ENCODE data around the gene ZNF324B.

The ZNF324B gene

GRCh38 chr19:58476498-58477015, 25.1 kb downstream of the ZNF324B start:
- Histone ChIP-seq H3K9me3 (ENCODE audit: control insufficient read depth, insufficient read depth, low read depth, low read length) (no peaks in the 10 kb centered on the region), H3K4me1 (ENCODE audit: control insufficient read depth, insufficient read depth, low read length) (peaks cover 7% of the 10 kb centered on the region; the same call in 1 of the 2 replicates), H3K36me3 (ENCODE audit: control insufficient read depth in 2 of 2, insufficient read depth in 1 of 2, low read length in 2 of 2) (peaks cover 13 to 61% of the 10 kb centered on the region in 2 experiments), H3K4me3 (ENCODE audit: low read depth, low read length) (peak overlapping the region; percentile 75), H3K27ac (ENCODE audit: extremely low read depth, low read depth, low read length) (peak overlapping the region; percentile 69)
- ChIA-PET CTCF (interaction anchor here (2.2 kb wide), 1 partner anchor 43 kb away, joined by 6 read pairs; the partner anchor contains the start of gene ZBTB45), POLR2A (interaction anchor here (1.0 to 2.2 kb wide), 4 partner anchors 43 to 114 kb away, joined by 4 to 11 read pairs (median 7); partner anchors contain the start of genes TRIM28, ZBTB45, ZNF497 and ZNF584)
- TF ChIP-seq SCRT1 (tag by site-specific recombination; IDR thresholded peaks at IDR 0.05; ENCODE audit: borderline replicate concordance) (no peak), ZNF639 (tag by site-specific recombination; IDR thresholded peaks at IDR 0.05) (no peak), ZNF521 (tag by site-specific recombination; IDR thresholded peaks at IDR 0.05) (no peak), ZSCAN23 (tag by site-specific recombination; IDR thresholded peaks at IDR 0.05) (no peak), MEIS1 (CRISPR knock-in tag; IDR thresholded peaks at IDR 0.05; ENCODE audit: borderline replicate concordance) (no peak), INSM2 (tag by site-specific recombination; IDR thresholded peaks at IDR 0.05) (no peak), GLIS1 (tag by site-specific recombination; IDR thresholded peaks at IDR 0.05) (no peak), KLF16 (tag by site-specific recombination; IDR thresholded peaks at IDR 0.05) (no peak), ZNF433 (tag by site-specific recombination; IDR thresholded peaks at IDR 0.05; ENCODE audit: low read depth) (no peak), ZNF629 (tag by site-specific recombination; IDR thresholded peaks at IDR 0.05) (no peak), ZNF280D (tag by site-specific recombination; IDR thresholded peaks at IDR 0.05) (no peak), ZXDB (tag by site-specific recombination; IDR thresholded peaks at IDR 0.05) (no peak), ZNF416 (tag by site-specific recombination; IDR thresholded peaks at IDR 0.05) (no peak), ZNF560 (tag by site-specific recombination; IDR thresholded peaks at IDR 0.05; ENCODE audit: borderline replicate concordance) (no peak), ZNF654 (tag by site-specific recombination; IDR thresholded peaks at IDR 0.05; ENCODE audit: low read depth) (no peak), TSHZ1 (tag by site-specific recombination; IDR thresholded peaks at IDR 0.05; ENCODE audit: borderline replicate concordance) (no peak), ZNF530 (tag by site-specific recombination; IDR thresholded peaks at IDR 0.05; ENCODE audit: low read depth) (no peak)

Data from HEK293 (cell line).